A673 (cell line): ENCODE measurements around the gene SERHL2.

ENCODE experiments used
- CTCF ChIP-seq: fragments of 300-800, 200-600 bp; sonication (generic); conservative IDR thresholded peaks from 2 replicates; pipeline ENCODE4 v1.5.1; 2017; ENCODE audit warnings: low read depth, mild to moderate bottlenecking, antibody characterized with exemption, low read length, moderate library complexity, mixed read lengths
- EZH2 ChIP-seq: fragments of 200-600 bp; sonication (generic); IDR thresholded peaks from 2 replicates; pipeline ENCODE4 v1.6.1; 2017; ENCODE audit warnings: borderline replicate concordance, low read depth, mild to moderate bottlenecking, mixed read lengths, antibody characterized with exemption, low read length; ENCODE audit not compliant: poor library complexity, severe bottlenecking

- no peak for TF ChIP-seq CTCF
- no peak for TF ChIP-seq EZH2
Observed at GRCh38 chr22:42522546-42522945, 31.2 kb upstream of the SERHL2 start.
